T-cell (primary cell): ENCODE data around the gene KRT75. TPM values are rescaled to one million over a fixed set of nuclear protein-coding genes. Genes with fewer than 3 reads are reported as not detected.

Experiments used
- ATAC-seq, 4 experiments: fragments of 200-7000 bp in 3 of 4; fragments of 150-1000 bp in 1 of 4; cut with Tn5 transposase; replicated peaks in 1 of 4; 1 replicate in 3 of 4; 2 replicates in 1 of 4; pipeline ENCODE4 v1.10.0; 2021; ENCODE audit warnings: moderate library complexity in 3 of 4, mild to moderate bottlenecking in 2 of 4, moderate number of reproducible peaks in 1 of 4
- CTCF ChIA-PET, 2 donors: fragments of 300-600 bp; sonication (Branson Sonifier 250); formaldehyde crosslinking; loops; one replicate each; lab custom pipeline; 2022; ENCODE audit warnings: antibody characterized with exemption in 2 of 2; lab: Charles Lee
- POLR2A ChIA-PET, 2 donors: fragments of 300-600 bp; sonication (Branson Sonifier 250); formaldehyde crosslinking; loops; one replicate each; lab custom pipeline; 2022; ENCODE audit warnings: antibody characterized with exemption in 2 of 2; lab: Charles Lee
- DNase-seq, 35 experiments: peaks; one replicate each; pipeline versions ENCODE4 v3.0.0 to v3.0.0-alpha.2; 2013 to 2023
- H3K27ac ChIP-seq: one replicate; pipeline ENCODE4 v1.5.1; 2013; ENCODE audit warnings: low read length
- H3K27me3 ChIP-seq, 2 experiments: replicated peaks in 1 of 2; 1 replicate in 1 of 2; 2 replicates in 1 of 2; pipeline versions ENCODE4 v1.6.1 to v1.7.0; 2013; ENCODE audit warnings: low read length in 1 of 2, mixed read lengths in 1 of 2; ENCODE audit not compliant: control insufficient read depth in 2 of 2, insufficient read depth in 2 of 2; ENCODE audit errors: extremely low read depth in 1 of 2
- H3K36me3 ChIP-seq, 2 donors: 1 replicate in 1 of 2; 2 replicates in 1 of 2; pipeline versions ENCODE4 v1.6.1 to v1.7.0; 2013; ENCODE audit warnings: low read length in 1 of 2; ENCODE audit not compliant: control insufficient read depth in 2 of 2, insufficient read depth in 1 of 2; ENCODE audit errors: extremely low read depth in 1 of 2
- H3K4me1 ChIP-seq, 2 experiments: 1 replicate in 1 of 2; 2 replicates in 1 of 2; pipeline versions ENCODE4 v1.6.1 to v1.7.0; 2013; ENCODE audit warnings: low read length in 2 of 2, mixed read lengths in 1 of 2; ENCODE audit not compliant: insufficient read depth in 2 of 2, control insufficient read depth in 1 of 2; ENCODE audit errors: extremely low read depth in 1 of 2
- H3K4me3 ChIP-seq, 2 donors: 1 replicate in 1 of 2; 2 replicates in 1 of 2; pipeline versions ENCODE4 v1.5.1 to v1.7.0; 2013; ENCODE audit warnings: mild to moderate bottlenecking in 2 of 2, low read length in 1 of 2, moderate library complexity in 1 of 2; ENCODE audit not compliant: control insufficient read depth in 1 of 2; ENCODE audit errors: extremely low read depth in 1 of 2
- H3K9me3 ChIP-seq: 2 replicates; pipeline ENCODE4 v1.7.0; 2013
- H3K27ac Mint-ChIP-seq, 2 donors: one replicate each; pipeline ENCODE4 v1.8.0; 2020 to 2021; ENCODE audit warnings: mild to moderate bottlenecking in 2 of 2, mixed read lengths in 2 of 2
- H3K27me3 Mint-ChIP-seq, 2 donors: one replicate each; pipeline ENCODE4 v1.8.0; 2021 to 2022; ENCODE audit warnings: mixed read lengths in 2 of 2
- H3K36me3 Mint-ChIP-seq: one replicate; pipeline ENCODE4 v1.8.0; 2021; ENCODE audit warnings: mixed read lengths
- H3K4me1 Mint-ChIP-seq, 3 donors: one replicate each; pipeline ENCODE4 v1.8.0; 2020 to 2022; ENCODE audit warnings: mixed read lengths in 3 of 3, mild to moderate bottlenecking in 1 of 3
- H3K4me3 Mint-ChIP-seq, 3 donors: one replicate each; pipeline ENCODE4 v1.8.0; 2020 to 2022; ENCODE audit warnings: mild to moderate bottlenecking in 3 of 3, mixed read lengths in 3 of 3, moderate library complexity in 3 of 3
- H3K9me3 Mint-ChIP-seq, 3 donors: one replicate each; pipeline ENCODE4 v1.8.0; 2020 to 2022; ENCODE audit warnings: mixed read lengths in 3 of 3
- whole genome bisulfite sequencing: methylation state at CpG from one replicate; pipeline ENCODE4 v1.1.5; 2013; ENCODE audit warnings: missing lambda C conversion rate; ENCODE audit not compliant: insufficient coverage; 5-methylcytosine and 5-hydroxymethylcytosine counted together
- total RNA-seq, 35 experiments: library from RNA in 6 of 35; stranded (reverse) in 6 of 35; fragments of 120-200 nt in 1 of 35; gene quantifications; one replicate each; pipeline versions ENCODE4 v1.2.1 to v1.2.4 and lab custom pipeline; 2013 to 2026

Gene KRT75
- total RNA-seq, 5 donors from 2014 or later (not counting 1 experiment from before 2014, with no cell fraction given), result not detected

DNA sequence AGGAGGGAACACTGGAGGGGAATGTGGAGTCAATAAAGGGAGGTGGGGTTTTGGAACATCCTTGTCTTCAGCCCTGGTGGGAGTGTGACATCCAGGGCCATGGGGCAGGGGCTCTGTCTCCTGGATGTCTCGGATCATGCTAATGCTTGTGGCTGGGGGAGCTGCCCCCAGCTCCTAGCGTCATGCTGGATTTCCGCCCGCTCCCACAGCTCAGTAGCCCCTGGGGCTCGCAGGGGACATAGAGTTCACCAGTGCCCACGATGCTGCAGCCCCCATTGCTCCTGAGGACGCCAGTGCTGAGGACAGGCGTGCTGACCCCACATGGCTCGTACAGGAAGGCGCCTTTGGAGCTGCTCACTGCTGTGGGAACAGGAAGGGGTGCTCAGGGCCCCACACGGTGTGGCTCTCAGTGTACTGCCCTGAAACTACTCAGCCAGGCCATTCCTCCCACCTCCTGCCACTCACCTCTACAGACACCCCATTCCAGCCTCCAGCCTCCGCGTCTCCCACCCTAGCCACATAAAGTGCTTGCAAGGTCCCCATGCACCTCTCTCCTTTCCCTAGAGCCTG is 39.2 kb downstream of the KRT75 start:
- H3K27ac ChIP-seq, result no peak overlapping the region
- no peaks in the 10 kb centered on the region for H3K9me3 Mint-ChIP-seq
- ChIA-PET POLR2A (no interaction called here), CTCF (no interaction called here)
- ATAC-seq, result no peak
- WGBS, result 77% methylated on average over 13 of the region's 13 CpGs
- H3K4me1 ChIP-seq, result no peaks in the 10 kb centered on the region
- DNase-seq, result no peak
- no peak overlapping the region for H3K4me3 Mint-ChIP-seq
- H3K9me3 ChIP-seq, result no peaks in the 10 kb centered on the region
- no peak overlapping the region for H3K4me3 ChIP-seq
- no peaks in the 10 kb centered on the region for H3K36me3 ChIP-seq
- H3K4me1 Mint-ChIP-seq, result no peaks in the 10 kb centered on the region
- peaks cover 0 to 48% of the 10 kb centered on the region in 2 experiments for H3K27me3 ChIP-seq
- no peaks in the 10 kb centered on the region for H3K36me3 Mint-ChIP-seq
- no peak overlapping the region for H3K27ac Mint-ChIP-seq
- peaks cover 13 to 15% of the 10 kb centered on the region in 2 donors for H3K27me3 Mint-ChIP-seq

DNA sequence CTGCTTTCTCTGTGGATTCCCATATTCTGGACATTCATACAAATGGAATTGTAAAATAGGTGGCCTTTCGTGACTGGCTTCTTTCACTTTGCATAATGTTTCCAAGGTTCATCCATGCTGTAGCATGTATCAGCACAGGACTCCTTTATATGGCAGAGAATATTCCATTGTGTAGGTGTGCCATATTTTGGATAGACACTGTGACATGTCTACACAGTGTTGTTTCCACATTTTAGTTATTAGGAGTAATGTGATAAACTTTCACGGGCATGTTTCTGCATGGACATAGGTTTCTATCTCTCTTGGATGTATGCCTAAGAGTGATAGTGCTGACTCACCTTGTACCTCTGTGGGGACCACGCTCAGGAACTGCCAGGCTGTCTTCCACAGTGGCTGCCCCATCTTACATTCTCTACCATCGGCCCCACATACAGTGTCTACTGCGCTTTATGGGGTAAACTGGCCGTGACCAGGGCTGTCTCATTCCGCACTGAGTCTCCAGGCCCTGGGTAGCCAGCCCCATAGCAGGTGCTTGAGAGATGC is 41.6 kb downstream of the KRT75 start:
- WGBS, result 67% methylated on average over 2 of the region's 7 CpGs
- H3K27me3 Mint-ChIP-seq, result peaks cover 17 to 18% of the 10 kb centered on the region in 2 donors
- no peak overlapping the region for H3K27ac Mint-ChIP-seq
- Histone ChIP-seq H3K27me3 (peaks cover 3 to 49% of the 10 kb centered on the region in 2 experiments), H3K36me3 (no peaks in the 10 kb centered on the region), H3K9me3 (no peaks in the 10 kb centered on the region), H3K4me3 (no peak overlapping the region), H3K4me1 (no peaks in the 10 kb centered on the region), H3K27ac (no peak overlapping the region)
- no peaks in the 10 kb centered on the region for H3K4me1 Mint-ChIP-seq
- no peaks in the 10 kb centered on the region for H3K36me3 Mint-ChIP-seq
- ChIA-PET CTCF (no interaction called here), POLR2A (no interaction called here)
- DNase-seq, result no peak
- H3K4me3 Mint-ChIP-seq, result no peak overlapping the region
- no peak for ATAC-seq
- no peaks in the 10 kb centered on the region for H3K9me3 Mint-ChIP-seq

DNA sequence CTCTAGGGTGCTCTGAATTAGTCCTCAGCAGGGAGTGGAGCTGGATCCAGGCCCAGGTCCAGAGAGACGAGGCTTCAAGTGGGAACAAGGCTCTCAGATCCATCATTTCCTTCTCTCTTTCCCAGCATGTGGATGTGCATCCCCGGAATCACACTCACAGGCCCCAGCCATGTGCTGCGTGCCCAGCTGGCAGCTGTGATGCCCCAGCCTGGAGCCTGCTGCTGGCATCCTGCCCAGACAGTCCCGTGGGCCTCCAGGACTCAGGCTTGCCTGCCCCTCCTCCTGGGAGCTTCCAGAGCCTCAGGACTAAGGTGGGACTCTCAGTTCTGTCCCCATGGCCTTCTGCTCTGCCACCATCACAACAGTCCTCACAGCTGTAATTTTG is 42.6 kb downstream of the KRT75 start:
- Mint-ChIP-seq H3K36me3 (no peaks in the 10 kb centered on the region), H3K4me1 (no peaks in the 10 kb centered on the region), H3K27ac (no peak overlapping the region), H3K4me3 (no peak overlapping the region), H3K27me3 (peaks cover 14% of the 10 kb centered on the region in 2 donors), H3K9me3 (no peaks in the 10 kb centered on the region)
- Histone ChIP-seq H3K27me3 (peaks cover 3 to 45% of the 10 kb centered on the region in 2 experiments), H3K36me3 (no peaks in the 10 kb centered on the region), H3K27ac (no peak overlapping the region), H3K4me3 (no peak overlapping the region), H3K9me3 (no peaks in the 10 kb centered on the region), H3K4me1 (no peaks in the 10 kb centered on the region)
- ATAC-seq (no peak), DNase-seq (no peak)
- POLR2A ChIA-PET, result no interaction called here
- CTCF ChIA-PET, result no interaction called here
- WGBS, result 68% methylated on average over 4 of the region's 4 CpGs

- H3K9me3 ChIP-seq, result no peaks in the 10 kb centered on the region
- H3K4me3 ChIP-seq, result no peak overlapping the region
- CTCF ChIA-PET, result no interaction called here
- no peak overlapping the region for H3K27ac Mint-ChIP-seq
- H3K4me1 ChIP-seq, result no peaks in the 10 kb centered on the region
- H3K36me3 Mint-ChIP-seq, result no peaks in the 10 kb centered on the region
- H3K4me3 Mint-ChIP-seq, result no peak overlapping the region
- peaks cover 3 to 43% of the 10 kb centered on the region in 2 experiments for H3K27me3 ChIP-seq
- no peak overlapping the region for H3K27ac ChIP-seq
- no peaks in the 10 kb centered on the region for H3K36me3 ChIP-seq
- ATAC-seq (peak in 1 of 4 experiments; percentile 17), DNase-seq (peak in 3 of 35 experiments; percentile 5 to 34 (median 6))
- H3K27me3 Mint-ChIP-seq, result peaks cover 13 to 14% of the 10 kb centered on the region in 2 donors
- POLR2A ChIA-PET, result no interaction called here
- H3K4me1 Mint-ChIP-seq, result no peaks in the 10 kb centered on the region
- no peaks in the 10 kb centered on the region for H3K9me3 Mint-ChIP-seq
- WGBS, result 86% methylated on average over 2 of the region's 11 CpGs
These were observed 43.2 kb downstream of the KRT75 start for GRCh38 chr12:52390739-52391617.

DNA sequence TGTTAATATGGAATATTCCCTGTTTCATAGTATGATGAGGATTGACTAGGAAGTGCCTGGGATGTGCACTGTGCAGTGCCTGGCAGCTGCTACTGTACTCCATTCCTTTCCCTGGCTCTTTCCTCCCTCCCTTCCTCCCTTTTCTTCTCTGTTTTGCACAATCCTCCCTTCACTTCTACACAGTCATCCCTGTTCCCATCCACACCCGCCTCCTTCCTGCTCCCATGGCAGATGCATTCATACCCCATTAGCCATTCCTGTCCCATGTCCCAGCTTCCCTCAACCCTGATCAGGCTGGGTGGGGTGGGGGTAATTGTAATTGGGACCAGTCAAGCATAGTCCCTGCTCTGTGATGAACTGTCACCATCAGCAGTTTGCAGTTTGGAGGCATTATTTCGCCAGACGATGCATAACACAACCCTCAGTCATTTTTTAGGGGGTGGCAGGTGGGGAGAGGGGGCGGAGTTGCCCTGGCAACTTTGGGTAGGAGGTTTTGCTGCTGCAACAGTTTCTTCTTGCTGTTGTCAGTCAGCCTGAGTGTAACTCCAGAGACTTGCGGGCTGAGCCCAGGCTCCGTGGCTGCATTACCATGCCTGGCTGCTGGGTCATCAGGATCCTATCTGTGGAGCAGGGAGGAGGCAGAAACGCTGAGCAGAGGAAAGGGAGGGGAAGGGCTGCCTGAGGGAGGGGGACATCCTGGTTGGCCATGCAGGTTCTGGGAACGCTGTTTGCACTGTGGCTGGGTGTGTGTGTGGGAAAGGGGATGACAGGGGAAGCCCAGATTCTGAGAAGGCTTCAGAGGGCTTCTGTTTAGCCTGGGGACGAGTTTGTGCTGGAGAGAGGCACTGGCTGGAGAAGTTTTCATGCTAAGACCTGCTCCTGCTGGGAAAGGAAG is 44.6 kb downstream of the KRT75 start:
- no peak overlapping the region for H3K27ac Mint-ChIP-seq
- peaks cover 12 to 13% of the 10 kb centered on the region in 2 donors for H3K27me3 Mint-ChIP-seq
- no peaks in the 10 kb centered on the region for H3K9me3 Mint-ChIP-seq
- ChIA-PET POLR2A (no interaction called here), CTCF (no interaction called here)
- H3K36me3 Mint-ChIP-seq, result no peaks in the 10 kb centered on the region
- DNase-seq (no peak), ATAC-seq (no peak)
- H3K27ac ChIP-seq, result no peak overlapping the region
- no peaks in the 10 kb centered on the region for H3K36me3 ChIP-seq
- no peaks in the 10 kb centered on the region for H3K4me1 Mint-ChIP-seq
- peaks cover 3 to 32% of the 10 kb centered on the region in 2 experiments for H3K27me3 ChIP-seq
- no peaks in the 10 kb centered on the region for H3K9me3 ChIP-seq
- H3K4me1 ChIP-seq, result no peaks in the 10 kb centered on the region
- H3K4me3 ChIP-seq, result no peak overlapping the region
- no peak overlapping the region for H3K4me3 Mint-ChIP-seq
- 46% methylated on average over 6 of the region's 9 CpGs for WGBS

DNA sequence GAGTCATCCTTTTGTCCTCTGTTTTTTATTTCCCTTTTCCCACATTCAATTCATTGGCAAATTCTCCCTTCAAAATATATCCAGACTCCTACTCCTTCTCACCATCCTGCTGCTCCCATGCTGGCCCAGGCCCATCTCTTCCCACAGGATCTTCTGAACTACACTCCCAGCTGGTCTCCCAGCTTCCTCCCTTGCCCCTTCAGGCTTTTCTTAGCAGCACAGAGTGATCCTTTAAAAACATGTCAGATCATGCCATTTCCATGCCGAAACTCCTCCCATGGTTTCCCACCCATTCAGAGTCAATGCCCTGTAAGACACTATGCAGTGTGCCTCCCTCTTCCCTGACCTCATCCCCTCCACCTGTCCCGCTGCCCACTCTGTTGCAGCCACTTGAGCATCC is 46.3 kb downstream of the KRT75 start:
- H3K4me1 Mint-ChIP-seq, result peaks cover 4 to 10% (median 4%) of the 10 kb centered on the region in 3 donors
- POLR2A ChIA-PET, result no interaction called here
- ATAC-seq, result no peak

More for the DNA sequence above, 46.3 kb downstream of the KRT75 start:
- Mint-ChIP-seq H3K9me3 (no peaks in the 10 kb centered on the region), H3K36me3 (no peaks in the 10 kb centered on the region), H3K27me3 (peaks cover 8 to 10% of the 10 kb centered on the region in 2 donors), H3K4me3 (no peak overlapping the region), H3K27ac (no peak overlapping the region)
- Histone ChIP-seq H3K4me1 (peaks cover 2 to 8% of the 10 kb centered on the region in 2 experiments), H3K9me3 (no peaks in the 10 kb centered on the region), H3K27me3 (peaks cover 3 to 27% of the 10 kb centered on the region in 2 experiments), H3K36me3 (no peaks in the 10 kb centered on the region), H3K4me3 (no peak overlapping the region), H3K27ac (no peak overlapping the region)
- CTCF ChIA-PET, result no interaction called here
- DNase-seq, result no peak
- WGBS, result 69% methylated on average over 2 of the region's 2 CpGs
